GM12872 (cell line): ENCODE measurements around the gene USP22.

Experiments used
- TF ChIP-seq, protein P1 (sequence below): IDR thresholded peaks from 3 replicates; pipeline ENCODE4 v1.5.1; 2011; ENCODE audit warnings: low read depth, mild to moderate bottlenecking, low read length, moderate library complexity; ENCODE audit not compliant: insufficient read depth

The USP22 gene

DNA sequence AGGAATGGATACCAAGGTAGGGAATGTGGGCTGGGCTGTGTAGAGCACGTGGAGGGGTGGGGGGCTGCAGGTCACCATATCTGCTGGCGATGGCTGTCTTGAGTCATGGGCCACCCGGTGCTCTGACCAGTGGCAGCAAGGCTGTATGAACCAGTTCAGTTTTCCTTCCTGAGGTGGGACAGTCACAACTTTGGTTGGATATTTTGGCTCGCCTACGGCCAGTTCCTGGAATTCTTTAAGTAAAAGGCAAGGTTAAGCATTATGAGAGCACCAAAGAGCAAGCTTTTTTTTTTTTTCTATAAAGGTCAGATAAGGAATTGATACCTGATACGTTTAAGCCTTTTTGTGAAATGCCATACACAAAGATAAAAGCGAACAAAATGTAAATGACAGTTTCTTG is 81.9 kb downstream of the USP22 start:
- TF ChIP-seq, protein P1, sequence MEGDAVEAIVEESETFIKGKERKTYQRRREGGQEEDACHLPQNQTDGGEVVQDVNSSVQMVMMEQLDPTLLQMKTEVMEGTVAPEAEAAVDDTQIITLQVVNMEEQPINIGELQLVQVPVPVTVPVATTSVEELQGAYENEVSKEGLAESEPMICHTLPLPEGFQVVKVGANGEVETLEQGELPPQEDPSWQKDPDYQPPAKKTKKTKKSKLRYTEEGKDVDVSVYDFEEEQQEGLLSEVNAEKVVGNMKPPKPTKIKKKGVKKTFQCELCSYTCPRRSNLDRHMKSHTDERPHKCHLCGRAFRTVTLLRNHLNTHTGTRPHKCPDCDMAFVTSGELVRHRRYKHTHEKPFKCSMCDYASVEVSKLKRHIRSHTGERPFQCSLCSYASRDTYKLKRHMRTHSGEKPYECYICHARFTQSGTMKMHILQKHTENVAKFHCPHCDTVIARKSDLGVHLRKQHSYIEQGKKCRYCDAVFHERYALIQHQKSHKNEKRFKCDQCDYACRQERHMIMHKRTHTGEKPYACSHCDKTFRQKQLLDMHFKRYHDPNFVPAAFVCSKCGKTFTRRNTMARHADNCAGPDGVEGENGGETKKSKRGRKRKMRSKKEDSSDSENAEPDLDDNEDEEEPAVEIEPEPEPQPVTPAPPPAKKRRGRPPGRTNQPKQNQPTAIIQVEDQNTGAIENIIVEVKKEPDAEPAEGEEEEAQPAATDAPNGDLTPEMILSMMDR: no peak

DNA sequence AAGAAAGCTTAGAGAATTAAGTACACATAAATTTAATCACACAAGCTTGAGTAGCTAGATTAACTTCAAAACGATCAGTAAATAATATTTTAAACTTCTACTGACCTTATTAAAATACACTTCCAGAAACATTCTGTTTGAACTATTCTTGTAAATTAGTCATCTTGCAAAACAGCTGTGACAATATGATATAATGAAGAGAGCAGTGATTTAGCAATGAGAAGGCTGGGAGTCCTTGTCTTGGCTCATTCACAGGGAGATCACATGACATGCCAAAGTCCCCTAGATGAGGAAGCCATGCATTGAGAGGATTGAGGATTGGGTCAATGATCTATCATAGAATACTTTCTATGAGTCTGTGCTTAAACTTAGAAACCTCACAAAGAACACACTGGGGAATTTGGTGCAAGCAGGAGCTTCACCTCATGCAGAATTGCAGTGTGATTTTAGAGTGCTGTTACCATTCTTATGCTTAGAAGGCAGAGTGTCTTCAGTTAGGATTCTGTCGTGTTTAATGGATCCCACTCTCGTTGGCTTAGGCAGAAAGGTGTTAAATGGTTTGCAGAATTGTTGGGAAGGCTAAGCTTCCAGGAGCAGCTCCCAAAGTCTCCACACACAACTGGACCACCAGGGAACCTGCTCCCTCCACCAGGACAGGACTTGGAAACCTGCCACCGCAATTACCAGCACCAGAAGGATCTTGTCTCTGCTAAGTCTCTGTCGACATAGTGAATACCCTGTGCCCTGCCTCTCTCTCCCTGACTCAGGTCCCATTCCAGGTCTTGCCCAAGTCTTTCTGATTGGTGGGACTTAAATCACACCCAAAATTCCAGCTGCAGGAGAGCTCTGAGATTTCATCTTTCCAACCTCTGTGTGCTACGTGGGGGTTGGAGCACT is 87.1 kb downstream of the USP22 start:
- TF ChIP-seq, protein P1: no peak

DNA sequence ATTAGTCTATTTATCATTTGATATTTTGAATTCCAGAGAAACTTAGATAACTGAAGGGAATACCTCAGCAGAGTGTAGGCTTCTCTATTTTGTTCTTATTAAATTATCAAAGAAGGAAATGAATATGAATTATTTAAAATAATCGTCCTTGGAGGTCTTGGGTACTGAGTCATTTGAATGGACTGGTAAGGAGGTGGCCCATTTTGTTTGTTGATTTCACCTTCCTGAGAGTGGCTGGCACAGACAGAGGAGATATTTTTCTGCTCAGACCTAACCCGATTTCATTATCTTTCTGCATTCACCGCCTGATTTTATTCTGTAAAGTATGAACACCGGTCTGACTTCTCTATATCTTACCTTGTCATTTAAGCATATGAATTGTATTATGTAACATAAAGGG is 88.0 kb downstream of the USP22 start:
- TF ChIP-seq, protein P1: no peak

DNA sequence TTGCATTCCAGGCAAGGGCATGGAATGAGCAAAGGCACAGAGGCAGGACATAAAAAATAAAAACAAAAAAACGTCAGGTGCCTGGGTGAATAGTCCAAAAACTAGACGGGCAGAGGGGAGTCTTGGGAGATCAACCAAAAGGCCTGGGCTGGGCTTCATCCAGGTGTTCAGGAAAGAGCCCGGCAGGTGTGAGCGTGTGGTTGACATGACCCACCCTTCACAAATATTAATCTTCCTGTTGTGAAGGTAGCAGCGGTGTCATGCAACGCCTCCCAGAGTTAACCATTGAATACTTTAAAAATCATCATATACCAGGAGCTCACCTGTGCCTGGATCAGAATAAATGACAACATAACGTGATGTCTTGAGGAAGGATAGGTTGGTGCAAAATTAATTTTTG is 90.6 kb downstream of the USP22 start:
- TF ChIP-seq, protein P1: no peak
